Pancreas (tissue), 10 donors: ENCODE data around the gene USPL1. TPM values are rescaled to one million over a fixed set of nuclear protein-coding genes. Genes with fewer than 3 reads are reported as not detected.

Source experiments
- ATAC-seq, 4 donors: fragments of 200-7000 bp; cut with Tn5 transposase; one replicate each; pipeline versions ENCODE4 v1.8.0 to v1.9.1; 2020; ENCODE audit warnings: mild to moderate bottlenecking in 4 of 4, moderate library complexity in 4 of 4
- DNase-seq, 6 donors: peaks; one replicate each; pipeline ENCODE4 v3.0.0-alpha.2; 2020
- FAIRE-seq: peaks from 2 replicates; lab custom pipeline; 2012; peaks lifted over from hg19 to GRCh38; lab: Jason Lieb, UNC
- H3K27ac ChIP-seq, 4 donors: fragments of 200-600 bp; sonication (generic); 1 replicate in 3 of 4; 2 replicates in 1 of 4; pipeline versions ENCODE4 v1.5.0 to v1.8.0; 2020
- H3K27me3 ChIP-seq, 4 donors: fragments of 200-600 bp; one replicate each; pipeline ENCODE4 v1.8.0; 2021
- H3K36me3 ChIP-seq, 3 donors: fragments of 200-600 bp; sonication (generic) in 1 of 3; one replicate each; pipeline versions ENCODE4 v1.5.0 to v1.8.0; 2020 to 2021
- H3K4me1 ChIP-seq, 3 donors: fragments of 200-600 bp; one replicate each; pipeline ENCODE4 v1.8.0; 2021
- H3K4me3 ChIP-seq, 4 donors: fragments of 200-600 bp; sonication (generic) in 2 of 4; one replicate each; pipeline versions ENCODE4 v1.5.0 to v1.8.0; 2020 to 2021
- H3K9me3 ChIP-seq, 4 donors: fragments of 200-600 bp; one replicate each; pipeline ENCODE4 v1.8.0; 2021
- CTCF ChIP-seq, 4 donors: fragments of 200-600 bp; sonication (generic) in 3 of 4; IDR thresholded peaks; one replicate each; pipeline versions ENCODE4 v1.5.0 to v1.8.0; 2021; ENCODE audit warnings: antibody characterized with exemption in 4 of 4
- WGBS, 2 donors: extraction: QIAGEN DNeasy Blood & Tissue Kit; methylation state at CpG; one replicate each; pipeline ENCODE4 v1.1.7; 2013; 5-methylcytosine and 5-hydroxymethylcytosine counted together
- intact Hi-C, 3 donors: fragments of 100-400 bp; cut with DNase I; formaldehyde crosslinking; loops; one replicate each; pipeline versions ENCODE4 v1.11.1 to v1.14.2; 2022
- polyA plus RNA-seq, 2 donors: library from polyadenylated mRNA; stranded (reverse); fragments of 200-250 nt; gene quantifications; one replicate each; pipeline ENCODE4 v1.2.3, GENCODE V29; 2013
- total RNA-seq, 6 donors: library from RNA; stranded (reverse); fragmentation: NEBNext Ultra II Directional in 4 of 6; extraction: Animal tissue kit (Norgen Biotek cat#: 25700) in 4 of 6; gene quantifications; one replicate each; pipeline versions ENCODE4 v1.2.1 to v1.2.4, GENCODE V29; 2021 to 2023
- donor health status: healthy with polysubstance abuse.
- donor health status: DM: no; HTN: no; CAD: no; lungs with moderate emphysema.
- donor health status: DM: no; HTN: no; CAD: no.
- donor health status: control.
- donor health status: control.
- donor health status: Bipolar disorder and iron deficiency.
- donor health status: DM: yes; HTN: yes; CAD: no.
- donor health status: DM: no; HTN: no; CAD: no.
- donor health status: DM: no; HTN: no; CAD: no.
- donor health status: DM: yes; HTN: yes; CAD: no.

USPL1 gene
- total RNA-seq (1 to 10 TPM; 3.5 to 8.7 (median 7.0) TPM), polyA plus RNA-seq (10 to 100 TPM in 1 of 2 donors, 1 to 10 TPM in 1; 7.5 to 13.1 TPM)

DNA sequence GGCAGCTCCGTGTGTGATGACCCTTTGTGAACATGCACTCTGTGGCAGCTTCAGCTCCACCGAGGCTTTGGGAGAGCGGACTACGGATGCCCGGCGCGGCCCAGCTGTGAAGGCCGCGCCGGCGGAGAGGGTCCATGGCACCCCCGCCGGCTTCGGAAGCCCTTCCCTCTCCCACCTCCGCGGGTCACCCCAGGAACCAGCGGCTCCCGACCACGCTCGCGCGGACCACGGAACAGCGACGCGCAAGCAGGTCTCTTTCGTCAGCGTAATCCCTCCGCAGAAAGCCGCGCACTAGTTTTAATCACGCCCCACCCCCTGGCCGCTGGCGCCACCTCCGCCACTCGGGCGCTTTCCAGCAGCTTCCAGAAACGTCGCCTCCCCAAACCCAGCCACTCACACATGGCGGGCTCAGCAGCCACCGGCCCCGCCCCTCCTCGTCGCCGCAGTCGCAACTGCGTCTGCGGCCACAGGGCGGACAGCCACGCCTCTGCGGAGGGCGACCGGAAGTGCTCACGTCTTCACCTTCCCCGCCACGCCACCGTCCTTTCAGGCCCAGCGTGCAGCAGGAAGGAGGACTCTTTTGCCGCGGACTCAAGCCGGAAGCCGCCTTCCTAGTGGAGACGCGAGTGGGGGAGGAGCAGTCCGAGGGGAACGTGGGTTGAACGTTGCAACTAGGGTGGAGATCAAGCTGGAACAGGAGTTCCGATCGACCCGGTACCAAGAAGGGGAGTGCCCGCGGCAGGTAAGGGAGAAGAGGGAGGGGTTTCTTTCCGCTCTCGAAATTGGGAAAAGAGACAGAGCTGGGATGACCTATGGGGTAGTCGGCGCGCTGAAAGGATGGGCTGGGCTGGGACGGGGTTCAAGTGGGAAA is at the start of gene USPL1:
Gene USPL1 (plus strand): TSS at position 606 of the 871 bp plus-strand sequence. CDS start 3,221 bp downstream, outside the sequence.
- Histone ChIP-seq H3K4me3 (peak within 1 kb of the TSS; percentile 62 to 67 (median 66)), H3K27ac (peak within 1 kb of the TSS; percentile 98 to 100 (median 100)), H3K27me3 (no peaks in the 10 kb centered on the region), H3K4me1 (peaks cover 13 to 33% (median 21%) of the 10 kb centered on the region in 3 donors), H3K9me3 (no peaks in the 10 kb centered on the region), H3K36me3 (no peaks in the 10 kb centered on the region)
- peak; percentile 78 for FAIRE-seq
- intact Hi-C loops, result no loop called here
- DNase-seq, result peak; percentile 98 to 99 (median 99)
- ATAC-seq, result peak; percentile 89 to 94 (median 92)
- peak in 3 of 4 donors; percentile 28 to 50 (median 39) for TF ChIP-seq CTCF (IDR thresholded peaks at IDR 0.05)
- WGBS, 2 donors, result 0% methylated on average over 76 to 78 of the region's 78 CpGs

DNA sequence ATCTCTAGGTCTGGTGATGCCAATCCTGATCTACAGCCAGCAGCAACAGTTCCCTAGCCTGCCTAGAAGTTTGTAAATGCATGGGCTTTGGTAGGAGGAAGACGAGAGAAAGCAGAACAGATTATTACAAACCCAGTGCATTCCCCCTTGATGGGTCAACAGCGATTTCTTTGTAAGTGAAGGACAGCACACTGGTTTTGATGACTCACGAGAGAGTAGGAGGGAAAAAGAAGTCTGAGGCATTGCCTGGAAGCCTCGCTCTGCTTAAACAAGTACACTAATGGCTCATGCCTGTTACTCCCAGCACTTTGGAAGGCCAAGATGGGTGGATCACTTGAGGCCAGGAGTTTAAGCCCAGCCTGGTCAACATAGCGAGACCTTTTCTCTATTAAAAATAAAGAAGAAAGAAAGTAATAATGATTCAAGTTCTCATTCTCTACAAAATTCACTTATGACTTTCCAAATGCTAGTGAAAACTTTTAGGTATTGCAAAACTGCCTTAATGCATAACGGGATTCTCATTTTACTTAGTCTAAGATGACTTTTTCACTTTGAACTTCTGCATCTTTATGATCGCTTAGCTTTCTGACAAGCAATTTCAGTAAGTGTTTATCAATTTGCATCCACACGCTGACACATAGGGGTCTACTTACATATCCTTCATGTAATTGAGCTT is 47.7 kb upstream of the USPL1 start:
- ATAC-seq (peak in 3 of 4 donors; percentile 62 to 73 (median 69)), FAIRE-seq (no peak), DNase-seq (no peak)
- Histone ChIP-seq H3K4me1 (peaks cover 0 to 9% (median 0%) of the 10 kb centered on the region in 3 donors), H3K27ac (no peak overlapping the region), H3K4me3 (no peak overlapping the region), H3K36me3 (no peaks in the 10 kb centered on the region), H3K9me3 (no peaks in the 10 kb centered on the region), H3K27me3 (no peaks in the 10 kb centered on the region)
- 85 to 88% methylated on average over 8 of the region's 8 CpGs for WGBS, 2 donors
- no peak for TF ChIP-seq CTCF (IDR thresholded peaks at IDR 0.05)
- intact Hi-C loops, result no loop called here

GRCh38 chr13:30570691-30571090 is 47.0 kb upstream of the USPL1 start:
- no peaks in the 10 kb centered on the region for H3K36me3 ChIP-seq
- H3K4me3 ChIP-seq, result no peak overlapping the region
- ATAC-seq (no peak), FAIRE-seq (peak; percentile 78), DNase-seq (no peak)
- intact Hi-C loops, result no loop called here
- no peak overlapping the region for H3K27ac ChIP-seq
- H3K27me3 ChIP-seq, result no peaks in the 10 kb centered on the region
- H3K9me3 ChIP-seq, result no peaks in the 10 kb centered on the region
- peaks cover 0 to 9% (median 0%) of the 10 kb centered on the region in 3 donors for H3K4me1 ChIP-seq
- TF ChIP-seq CTCF (IDR thresholded peaks at IDR 0.05), result no peak

GRCh38 chr13:30572859-30573275 is 44.9 kb upstream of the USPL1 start:
- intact Hi-C loops, result no loop called here
- WGBS, 2 donors, result 3 to 6% methylated on average over 1 of the region's 1 CpG
- peaks cover 0 to 9% (median 0%) of the 10 kb centered on the region in 3 donors for H3K4me1 ChIP-seq
- H3K27me3 ChIP-seq, result no peaks in the 10 kb centered on the region
- no peak for DNase-seq
- no peaks in the 10 kb centered on the region for H3K9me3 ChIP-seq
- peak overlapping the region in 2 of 4 donors; percentile 9 to 37 for H3K27ac ChIP-seq
- no peaks in the 10 kb centered on the region for H3K36me3 ChIP-seq
- FAIRE-seq, result peak; percentile 63
- TF ChIP-seq CTCF (IDR thresholded peaks at IDR 0.05), result no peak
- peak overlapping the region in 2 of 4 donors; percentile 1 to 36 for H3K4me3 ChIP-seq
- ATAC-seq, result peak in 3 of 4 donors; percentile 73 to 85 (median 75)
